Stromal cell of bone marrow (primary cell): Measurements from ENCODE around the gene TXLNG.

Source experiments
- DNase-seq: peaks from one replicate; pipeline ENCODE4 v3.0.0-alpha.2; 2012; ENCODE audit warnings: low read depth

TXLNG gene

GRCh38 chrX:16785247-16786138 is 773 bp upstream of the TXLNG start:
- DNase-seq, result no peak

GRCh38 chrX:16786791-16787735 is 797 bp downstream of the TXLNG start:
- no peak for DNase-seq

- DNase-seq, result no peak
These were observed 2.2 kb downstream of the TXLNG start for GRCh38 chrX:16788477-16788876.

GRCh38 chrX:16796298-16796697 is 10.0 kb downstream of the TXLNG start:
- no peak for DNase-seq

- peak; percentile 41 for DNase-seq
These were observed 11.1 kb downstream of the TXLNG start for GRCh38 chrX:16797358-16797757.

- DNase-seq, result no peak
These were observed 11.6 kb downstream of the TXLNG start for GRCh38 chrX:16797841-16798240.

- DNase-seq, result no peak
These were observed 18.7 kb downstream of the TXLNG start for GRCh38 chrX:16804923-16805464.

GRCh38 chrX:16807548-16807947 is 21.3 kb downstream of the TXLNG start:
- DNase-seq, result no peak

GRCh38 chrX:16807976-16808542 is 21.8 kb downstream of the TXLNG start:
- DNase-seq, result no peak

GRCh38 chrX:16814597-16814996 is 28.3 kb downstream of the TXLNG start:
- DNase-seq, result no peak

- no peak for DNase-seq
These were observed 33.4 kb downstream of the TXLNG start for GRCh38 chrX:16819634-16820033.

GRCh38 chrX:16822723-16823122 is 36.5 kb downstream of the TXLNG start:
- peak; percentile 68 for DNase-seq

- DNase-seq, result no peak
These were observed 39.2 kb downstream of the TXLNG start for GRCh38 chrX:16825264-16826035.

GRCh38 chrX:16826207-16826606 is 39.9 kb downstream of the TXLNG start:
- DNase-seq, result peak; percentile 31

GRCh38 chrX:16827225-16827624 is 41.0 kb downstream of the TXLNG start:
- no peak for DNase-seq

GRCh38 chrX:16828124-16828908 is 42.0 kb downstream of the TXLNG start:
- peak; percentile 56 for DNase-seq

GRCh38 chrX:16832301-16832700 is 46.0 kb downstream of the TXLNG start:
- no peak for DNase-seq

- DNase-seq, result no peak
These were observed 48.5 kb downstream of the TXLNG start for GRCh38 chrX:16834806-16835205.

- no peak for DNase-seq
These were observed 50.1 kb downstream of the TXLNG start for GRCh38 chrX:16836371-16836770.

- peak; percentile 63 for DNase-seq
These were observed 52.2 kb downstream of the TXLNG start for GRCh38 chrX:16838202-16839066.
